ENCODE data around the gene CHERP.
"Not testable (repeated sequence)": the region's sequence is repeated elsewhere in the genome, so short reads cannot be mapped to it uniquely, and the experiment has no call there.

GRCh38 chr19:16551902-16552301, 9.7 kb upstream of the CHERP start:
- TF ChIP-seq POLR2AphosphoS5, CTCF, POLR2A (IDR thresholded peaks at IDR 0.05): not testable (repeated sequence)
